Fibroblast of the aortic adventitia (primary cell): ENCODE measurements around the gene MRPL41. TPM values are rescaled to one million over a fixed set of nuclear protein-coding genes. Genes with fewer than 3 reads are reported as not detected.
"Not testable (repeated sequence)": the region's sequence is repeated elsewhere in the genome, so short reads cannot be mapped to it uniquely, and the experiment has no call there.

Experiments
- DNase-seq: peaks from one replicate; pipeline ENCODE4 v3.0.0-alpha.2; 2010; ENCODE audit warnings: low read depth
- H3K4me3 ChIP-seq: 2 replicates; pipeline ENCODE4 v1.5.1; 2011; ENCODE audit warnings: low read depth, mild to moderate bottlenecking, control low read depth, low read length, moderate library complexity
- CTCF ChIP-seq: IDR thresholded peaks from 2 replicates; pipeline ENCODE4 v1.5.1; 2011; ENCODE audit warnings: mild to moderate bottlenecking, low read length, control low read depth, inconsistent platforms; ENCODE audit not compliant: insufficient read depth
- total RNA-seq: library from RNA; depleted of rRNA; stranded (reverse); fragments of >200 nt; gene quantifications from 2 replicates; pipeline ENCODE4 v1.2.3, GENCODE V29; 2012; ENCODE audit warnings: low replicate concordance

MRPL41 gene
- total RNA-seq, 1 donor: 27.7 TPM

DNA sequence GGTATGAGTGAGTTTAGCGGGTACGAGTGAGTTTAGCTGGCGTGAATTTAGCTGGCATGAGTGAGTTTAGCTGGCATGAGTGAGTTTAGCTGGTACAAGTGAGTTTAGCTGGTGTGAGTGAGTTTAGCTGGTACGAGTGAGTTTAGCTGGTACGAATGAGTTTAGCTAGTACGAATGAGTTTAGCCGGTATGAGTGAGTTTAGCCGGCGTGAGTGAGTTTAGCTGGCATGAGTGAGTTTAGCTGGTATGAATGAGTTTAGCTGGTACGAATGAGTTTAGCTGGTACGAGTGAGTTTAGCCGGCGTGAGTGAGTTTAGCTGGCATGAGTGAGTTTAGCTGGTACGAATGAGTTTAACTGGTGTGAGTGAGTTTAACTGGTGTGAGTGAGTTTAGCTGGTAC lies 42.5 kb upstream of the MRPL41 start:
- no peak for DNase-seq
- TF ChIP-seq CTCF: no peak
- H3K4me3 ChIP-seq: no peak overlapping the region

GRCh38 chr9:137511126-137511525 lies 40.6 kb upstream of the MRPL41 start:
- H3K4me3 ChIP-seq, DNase-seq: not testable (repeated sequence)

GRCh38 chr9:137511758-137512463 lies 39.8 kb upstream of the MRPL41 start:
- no peak for TF ChIP-seq CTCF
- no peak for DNase-seq
- no peak overlapping the region for H3K4me3 ChIP-seq

GRCh38 chr9:137513136-137513535 lies 38.5 kb upstream of the MRPL41 start:
- not testable (repeated sequence) for DNase-seq, H3K4me3 ChIP-seq

GRCh38 chr9:137513801-137514570 lies 37.7 kb upstream of the MRPL41 start:
- H3K4me3 ChIP-seq, DNase-seq: not testable (repeated sequence)

- DNase-seq: no peak
- no peak for TF ChIP-seq CTCF
Observed at GRCh38 chr9:137514691-137515337, 36.9 kb upstream of the MRPL41 start.

GRCh38 chr9:137515338-137515724 lies 36.3 kb upstream of the MRPL41 start:
- H3K4me3 ChIP-seq: no peak overlapping the region
- DNase-seq: no peak
- no peak for TF ChIP-seq CTCF

More at GRCh38 chr9:137514691-137515337, 36.9 kb upstream of the MRPL41 start:
- no peak overlapping the region for H3K4me3 ChIP-seq

GRCh38 chr9:137516144-137516917 lies 35.3 kb upstream of the MRPL41 start:
- H3K4me3 ChIP-seq: no peak overlapping the region
- TF ChIP-seq CTCF: no peak
- DNase-seq: no peak

- H3K4me3 ChIP-seq, DNase-seq: not testable (repeated sequence)
Observed at GRCh38 chr9:137518661-137519459, 32.8 kb upstream of the MRPL41 start.
